GM10248 (cell line): ENCODE results near the gene CYTH4.
"Not testable (repeated sequence)": the region's sequence is repeated elsewhere in the genome, so short reads cannot be mapped to it uniquely, and the experiment has no call there.

ENCODE experiments used
- CTCF ChIA-PET: fragments of 300-600 bp; sonication (Branson Sonifier 250); formaldehyde crosslinking; extraction: SDS; loops from one replicate; lab custom pipeline; 2021; ENCODE audit warnings: antibody characterized with exemption; lab: Yijun Ruan, JAX
- POLR2A ChIA-PET: fragments of 350-650 bp; sonication (Branson Sonifier 250); formaldehyde crosslinking; extraction: SDS; loops from one replicate; lab custom pipeline; 2020; ENCODE audit warnings: antibody characterized with exemption; lab: Yijun Ruan, JAX
- DNase-seq: peaks from one replicate; pipeline ENCODE4 v3.0.0; 2012; ENCODE audit errors: extremely low spot score
- TF ChIP-seq, protein P1 (sequence below): IDR thresholded peaks from 2 replicates; pipeline ENCODE4 v1.5.1; 2012; ENCODE audit warnings: mild to moderate bottlenecking, low read depth; ENCODE audit errors: extremely low read depth, missing control alignments, control extremely low read depth

The CYTH4 gene, protein sequence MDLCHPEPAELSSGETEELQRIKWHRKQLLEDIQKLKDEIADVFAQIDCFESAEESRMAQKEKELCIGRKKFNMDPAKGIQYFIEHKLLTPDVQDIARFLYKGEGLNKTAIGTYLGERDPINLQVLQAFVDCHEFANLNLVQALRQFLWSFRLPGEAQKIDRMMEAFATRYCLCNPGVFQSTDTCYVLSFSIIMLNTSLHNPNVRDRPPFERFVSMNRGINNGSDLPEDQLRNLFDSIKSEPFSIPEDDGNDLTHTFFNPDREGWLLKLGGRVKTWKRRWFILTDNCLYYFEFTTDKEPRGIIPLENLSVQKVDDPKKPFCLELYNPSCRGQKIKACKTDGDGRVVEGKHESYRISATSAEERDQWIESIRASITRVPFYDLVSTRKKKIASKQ

DNA sequence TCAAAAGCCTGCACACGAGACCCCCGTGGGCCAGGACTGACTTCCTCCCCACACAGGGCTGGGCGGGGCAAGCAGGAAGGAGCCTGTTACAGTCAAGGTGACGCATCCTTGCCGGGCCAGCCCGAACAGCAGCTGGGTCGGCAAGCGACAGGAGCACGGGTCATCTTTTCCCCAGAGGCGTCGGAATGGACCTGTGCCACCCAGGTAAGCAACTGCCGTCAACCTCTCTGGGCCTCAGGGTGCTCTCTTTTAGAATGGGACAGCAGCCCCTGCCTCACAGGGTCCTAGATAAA, at the start of gene CYTH4:
Gene CYTH4, plus strand, starts transcription at position 124 of the 293 bp plus-strand sequence. Its CDS starts 62 bp downstream, at position 186.
- ChIA-PET CTCF (interaction anchor here (1.3 to 2.2 kb wide), 7 partner anchors 10 to 160 kb away, joined by 3 to 9 read pairs (median 4); no protein-coding TSS in a partner anchor), POLR2A (no interaction called here)
- peak; percentile 81 for DNase-seq
- TF ChIP-seq, protein P1, sequence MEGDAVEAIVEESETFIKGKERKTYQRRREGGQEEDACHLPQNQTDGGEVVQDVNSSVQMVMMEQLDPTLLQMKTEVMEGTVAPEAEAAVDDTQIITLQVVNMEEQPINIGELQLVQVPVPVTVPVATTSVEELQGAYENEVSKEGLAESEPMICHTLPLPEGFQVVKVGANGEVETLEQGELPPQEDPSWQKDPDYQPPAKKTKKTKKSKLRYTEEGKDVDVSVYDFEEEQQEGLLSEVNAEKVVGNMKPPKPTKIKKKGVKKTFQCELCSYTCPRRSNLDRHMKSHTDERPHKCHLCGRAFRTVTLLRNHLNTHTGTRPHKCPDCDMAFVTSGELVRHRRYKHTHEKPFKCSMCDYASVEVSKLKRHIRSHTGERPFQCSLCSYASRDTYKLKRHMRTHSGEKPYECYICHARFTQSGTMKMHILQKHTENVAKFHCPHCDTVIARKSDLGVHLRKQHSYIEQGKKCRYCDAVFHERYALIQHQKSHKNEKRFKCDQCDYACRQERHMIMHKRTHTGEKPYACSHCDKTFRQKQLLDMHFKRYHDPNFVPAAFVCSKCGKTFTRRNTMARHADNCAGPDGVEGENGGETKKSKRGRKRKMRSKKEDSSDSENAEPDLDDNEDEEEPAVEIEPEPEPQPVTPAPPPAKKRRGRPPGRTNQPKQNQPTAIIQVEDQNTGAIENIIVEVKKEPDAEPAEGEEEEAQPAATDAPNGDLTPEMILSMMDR, result no peak

DNA sequence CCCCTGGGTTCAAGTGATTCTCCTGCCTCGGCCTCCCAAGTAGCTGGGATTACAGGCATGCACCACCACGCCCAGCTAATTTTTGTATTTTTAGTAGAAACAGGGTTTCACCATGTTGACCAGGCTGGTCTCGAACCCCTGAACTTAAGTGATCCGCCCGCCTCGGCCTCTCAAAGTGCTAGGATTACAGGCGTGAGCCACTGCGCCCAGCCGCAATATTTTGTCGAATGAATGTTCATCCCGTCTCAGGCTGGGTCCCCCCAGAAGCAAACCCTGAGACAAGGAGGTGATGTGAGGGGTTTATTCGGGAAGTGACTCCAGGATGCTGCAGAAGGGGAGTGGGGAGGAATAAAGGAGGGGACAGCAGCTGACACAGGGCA, 48.9 kb upstream of the CYTH4 start:
- DNase-seq, POLR2A ChIA-PET: not testable (repeated sequence)
- CTCF ChIA-PET, result interaction anchor here (1.1 to 1.5 kb wide), 2 partner anchors 27 to 34 kb away, joined by 3 to 4 read pairs; no protein-coding TSS in a partner anchor

DNA sequence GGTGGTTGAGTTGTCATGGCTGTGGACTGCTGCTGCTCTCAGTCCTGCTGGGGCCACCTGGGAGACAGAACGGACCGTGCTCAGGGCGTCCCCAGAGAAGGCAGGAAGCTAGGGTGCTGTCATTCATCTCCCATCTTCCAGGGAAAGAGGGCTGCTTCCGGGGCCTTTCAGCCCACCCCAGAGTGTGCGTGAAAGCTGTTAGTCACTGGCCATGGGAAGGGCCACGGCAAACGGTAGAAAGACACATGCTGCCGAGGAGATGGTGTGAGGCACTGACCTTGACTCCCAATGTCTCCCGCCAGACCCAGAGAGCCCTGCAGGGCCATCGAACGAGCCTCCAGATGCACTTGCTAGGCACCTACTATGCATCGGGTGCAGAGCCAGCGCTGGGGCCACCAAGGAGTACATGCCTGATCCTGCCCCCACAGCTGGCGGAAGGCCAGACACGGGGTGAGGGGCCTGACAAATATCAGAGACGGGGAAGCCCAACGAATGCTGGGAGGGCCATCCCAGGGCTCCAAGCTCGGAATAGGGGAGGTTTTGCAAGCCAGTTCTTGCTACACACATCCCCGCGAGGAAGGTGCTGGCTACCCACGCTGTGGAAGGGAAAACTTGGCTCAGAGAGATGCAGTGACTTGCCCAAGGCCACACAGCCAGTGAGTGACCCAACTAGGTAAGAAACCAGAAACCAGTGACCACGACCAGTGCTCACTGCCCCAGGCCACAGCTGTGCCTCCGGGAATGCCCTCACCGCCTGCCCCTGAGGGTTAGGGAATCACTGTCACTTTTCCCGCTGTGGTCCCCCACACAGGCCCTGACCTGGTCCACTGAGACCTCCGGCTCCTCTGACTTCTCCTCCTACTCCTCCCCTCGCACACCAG, 48.3 kb upstream of the CYTH4 start:
- ChIA-PET CTCF (interaction anchor here (1.1 to 2.3 kb wide), 3 partner anchors 26 to 34 kb away, joined by 3 to 9 read pairs (median 4); no protein-coding TSS in a partner anchor), POLR2A (no interaction called here)
- TF ChIP-seq, protein P1, result no peak

DNA sequence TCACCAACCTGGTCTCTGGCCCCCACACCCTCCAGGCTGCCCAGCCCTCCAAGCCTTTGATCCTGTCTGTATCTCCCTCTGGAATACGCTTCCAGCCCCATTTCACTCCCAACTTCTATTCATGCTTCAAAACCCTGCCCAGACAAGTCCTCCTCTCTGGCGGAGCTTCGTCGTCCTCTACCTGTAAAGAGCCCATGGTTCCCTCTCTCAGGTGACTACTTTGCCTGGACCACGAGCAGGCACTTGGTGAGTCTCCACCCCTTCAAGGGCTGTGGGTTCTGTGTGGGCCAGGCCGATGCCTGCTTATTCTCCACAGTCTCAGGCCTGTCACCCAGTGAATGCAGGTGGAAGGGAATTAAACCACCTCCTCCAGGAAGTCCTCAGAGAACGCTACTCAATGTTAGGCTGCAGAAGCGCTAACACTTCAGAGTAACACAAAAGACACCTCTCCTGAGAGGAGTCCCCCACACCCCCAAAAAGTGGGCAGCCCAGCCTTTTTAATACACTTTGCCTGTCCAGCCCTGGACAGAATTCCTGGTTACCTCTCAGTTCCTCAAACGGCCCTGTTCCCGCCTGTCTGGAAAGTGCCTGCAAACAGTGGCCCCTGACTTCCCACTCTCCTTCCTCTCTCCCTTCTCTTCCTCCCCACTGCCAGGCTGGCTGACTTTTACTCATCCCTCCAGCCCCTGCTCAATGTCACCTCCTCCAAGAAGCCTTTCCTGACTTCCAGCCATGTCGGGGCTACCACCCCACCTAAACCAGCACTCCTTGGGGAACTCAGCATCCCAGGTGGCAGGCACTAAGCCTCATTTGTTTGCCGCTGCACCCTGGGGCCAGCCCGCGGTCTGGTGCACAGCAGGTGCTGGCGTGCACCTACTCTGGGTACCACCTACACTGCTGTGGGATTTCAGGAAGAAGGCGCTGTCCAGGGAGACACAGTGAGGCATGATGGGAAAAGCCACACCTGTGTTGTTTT, 47.3 kb upstream of the CYTH4 start:
- CTCF ChIA-PET, result interaction anchor here (1.5 to 2.3 kb wide), 2 partner anchors 25 to 35 kb away, joined by 4 to 9 read pairs; no protein-coding TSS in a partner anchor
- DNase-seq, result no peak
- POLR2A ChIA-PET, result no interaction called here
- TF ChIP-seq, protein P1, result no peak

More for the DNA sequence above, 48.3 kb upstream of the CYTH4 start:
- DNase-seq, result no peak

DNA sequence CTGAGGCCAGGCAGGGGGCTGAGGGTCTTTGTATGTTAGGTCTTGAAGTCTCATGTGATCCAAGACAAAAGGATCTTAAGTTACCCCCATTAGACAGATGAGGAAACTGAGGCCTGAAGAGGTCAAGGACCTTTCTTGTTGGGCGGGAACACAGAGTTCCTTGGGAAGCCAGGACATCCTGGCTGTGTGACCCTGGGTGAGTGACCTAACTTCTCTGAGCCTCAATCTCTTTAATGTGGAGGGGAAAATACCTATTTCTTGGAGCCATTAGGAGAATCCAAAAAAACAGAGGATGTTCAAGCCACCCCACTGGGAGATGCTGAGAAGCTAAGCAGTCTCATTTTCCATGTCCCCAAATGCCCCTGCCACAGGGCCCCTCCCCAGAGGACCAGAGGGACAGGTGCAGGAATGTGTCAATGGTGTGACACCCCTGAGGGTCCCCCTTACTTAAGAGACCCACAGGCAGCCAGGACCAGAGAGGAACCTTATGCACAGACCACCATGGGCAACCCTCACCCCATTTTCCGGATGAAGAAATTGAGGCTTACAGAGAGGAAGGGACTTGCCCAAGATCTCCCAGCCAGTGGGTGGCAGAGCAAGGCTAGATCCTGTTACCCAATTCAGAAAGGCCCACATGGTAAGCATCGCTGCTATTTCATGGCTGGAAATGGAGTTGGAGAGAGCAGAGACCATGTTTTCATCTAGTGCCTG, 46.3 kb upstream of the CYTH4 start:
- TF ChIP-seq, protein P1, result no peak
- DNase-seq, result no peak
- ChIA-PET CTCF (interaction anchor here (2.3 kb wide), 1 partner anchor 24 kb away, joined by 9 read pairs; no protein-coding TSS in a partner anchor), POLR2A (no interaction called here)
